Peyer's patch (tissue), 4 donors: Measurements from ENCODE around the gene DOCK10. TPM values are rescaled to one million over a fixed set of nuclear protein-coding genes. Genes with fewer than 3 reads are reported as not detected.

ENCODE experiments used
- DNase-seq, 3 donors: peaks; one replicate each; pipeline ENCODE4 v3.0.0-alpha.2; 2017 to 2019
- H3K27ac ChIP-seq, 4 donors: fragments of 200-600 bp; sonication (generic); one replicate each; pipeline ENCODE4 v1.5.1; 2016 to 2019
- H3K27me3 ChIP-seq, 2 donors: fragments of 200-600 bp; sonication (generic); one replicate each; pipeline ENCODE4 v1.5.1; 2019
- H3K36me3 ChIP-seq, 3 donors: fragments of 200-600 bp; sonication (generic); one replicate each; pipeline ENCODE4 v1.5.1; 2016 to 2019
- H3K4me1 ChIP-seq, 4 donors: fragments of 200-600 bp; sonication (generic); one replicate each; pipeline ENCODE4 v1.5.1; 2016 to 2019
- H3K4me3 ChIP-seq, 4 donors: fragments of 200-600 bp; sonication (generic); 1 replicate in 3 of 4; 2 replicates in 1 of 4; pipeline ENCODE4 v1.5.1; 2016 to 2019; ENCODE audit warnings: mild to moderate bottlenecking in 1 of 4
- H3K9me3 ChIP-seq, 4 donors: fragments of 200-600 bp; sonication (generic); one replicate each; pipeline ENCODE4 v1.5.1; 2016 to 2019; ENCODE audit warnings: mild to moderate bottlenecking in 1 of 4
- POLR2A ChIP-seq, 2 donors: fragments of 450-650 bp; IDR thresholded peaks; one replicate each; pipeline ENCODE4 v1.5.1; 2017; ENCODE audit warnings: antibody characterized with exemption in 2 of 2, mild to moderate bottlenecking in 2 of 2, moderate library complexity in 2 of 2
- total RNA-seq, 4 donors: library from RNA; depleted of rRNA; stranded (reverse); fragments of >200 nt; gene quantifications; one replicate each; pipeline ENCODE4 v1.1.0, GENCODE V29; 2016
- TF ChIP-seq, protein P1 (sequence below), 6 experiments: fragments of 450-650 bp in 4 of 6; fragments of 200-600 bp in 2 of 6; sonication (generic) in 1 of 6; IDR thresholded peaks; one replicate each; pipeline ENCODE4 v1.5.1; 2017 to 2019; ENCODE audit warnings: antibody characterized with exemption in 6 of 6, mild to moderate bottlenecking in 3 of 6, moderate library complexity in 1 of 6

DOCK10 gene
- total RNA-seq, 4 donors from 2014 or later, result 14.6 to 97.4 (median 23.5) TPM

DNA sequence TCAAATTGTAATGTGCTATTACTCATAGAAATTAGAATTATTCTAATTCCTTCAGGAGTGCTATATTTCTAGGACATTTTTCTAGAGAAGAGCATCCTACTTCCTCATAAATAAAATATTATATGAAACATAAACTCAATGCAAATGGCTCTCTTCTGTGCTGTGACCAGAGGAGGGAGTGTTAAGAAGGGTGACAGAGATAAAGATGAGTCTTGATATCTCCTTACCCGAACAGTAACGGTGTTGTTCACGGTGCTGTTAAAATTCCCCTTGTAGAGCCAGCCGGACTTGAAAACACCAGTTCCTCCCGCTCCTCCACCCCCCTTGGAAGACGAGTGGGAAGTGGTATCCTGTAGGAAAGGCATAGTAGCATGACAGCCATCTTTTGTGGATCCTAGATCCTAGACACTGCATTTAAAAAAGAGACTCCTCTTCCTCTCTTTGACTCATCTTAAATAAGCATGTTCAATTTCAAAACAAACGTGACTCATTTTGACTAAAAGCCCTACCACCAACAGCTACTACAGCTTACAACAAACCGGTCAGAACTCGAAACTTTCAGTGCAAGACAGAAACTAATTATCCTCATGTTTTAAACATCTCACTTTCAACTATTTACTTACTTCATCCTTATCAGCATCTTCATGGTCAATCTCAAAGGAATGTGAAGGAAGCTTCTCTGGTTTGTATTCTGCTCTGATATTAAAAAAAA lies 156.3 kb downstream of the DOCK10 start:
- TF ChIP-seq, protein P1, sequence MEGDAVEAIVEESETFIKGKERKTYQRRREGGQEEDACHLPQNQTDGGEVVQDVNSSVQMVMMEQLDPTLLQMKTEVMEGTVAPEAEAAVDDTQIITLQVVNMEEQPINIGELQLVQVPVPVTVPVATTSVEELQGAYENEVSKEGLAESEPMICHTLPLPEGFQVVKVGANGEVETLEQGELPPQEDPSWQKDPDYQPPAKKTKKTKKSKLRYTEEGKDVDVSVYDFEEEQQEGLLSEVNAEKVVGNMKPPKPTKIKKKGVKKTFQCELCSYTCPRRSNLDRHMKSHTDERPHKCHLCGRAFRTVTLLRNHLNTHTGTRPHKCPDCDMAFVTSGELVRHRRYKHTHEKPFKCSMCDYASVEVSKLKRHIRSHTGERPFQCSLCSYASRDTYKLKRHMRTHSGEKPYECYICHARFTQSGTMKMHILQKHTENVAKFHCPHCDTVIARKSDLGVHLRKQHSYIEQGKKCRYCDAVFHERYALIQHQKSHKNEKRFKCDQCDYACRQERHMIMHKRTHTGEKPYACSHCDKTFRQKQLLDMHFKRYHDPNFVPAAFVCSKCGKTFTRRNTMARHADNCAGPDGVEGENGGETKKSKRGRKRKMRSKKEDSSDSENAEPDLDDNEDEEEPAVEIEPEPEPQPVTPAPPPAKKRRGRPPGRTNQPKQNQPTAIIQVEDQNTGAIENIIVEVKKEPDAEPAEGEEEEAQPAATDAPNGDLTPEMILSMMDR (IDR thresholded peaks at IDR 0.05), result no peak
- TF ChIP-seq POLR2A (IDR thresholded peaks at IDR 0.05), result no peak
- H3K27ac ChIP-seq, result no peak overlapping the region
- no peaks in the 10 kb centered on the region for H3K36me3 ChIP-seq
- no peaks in the 10 kb centered on the region for H3K4me1 ChIP-seq
- no peak for DNase-seq
- H3K27me3 ChIP-seq, result no peaks in the 10 kb centered on the region
- no peaks in the 10 kb centered on the region for H3K9me3 ChIP-seq
- H3K4me3 ChIP-seq, result no peak overlapping the region

DNA sequence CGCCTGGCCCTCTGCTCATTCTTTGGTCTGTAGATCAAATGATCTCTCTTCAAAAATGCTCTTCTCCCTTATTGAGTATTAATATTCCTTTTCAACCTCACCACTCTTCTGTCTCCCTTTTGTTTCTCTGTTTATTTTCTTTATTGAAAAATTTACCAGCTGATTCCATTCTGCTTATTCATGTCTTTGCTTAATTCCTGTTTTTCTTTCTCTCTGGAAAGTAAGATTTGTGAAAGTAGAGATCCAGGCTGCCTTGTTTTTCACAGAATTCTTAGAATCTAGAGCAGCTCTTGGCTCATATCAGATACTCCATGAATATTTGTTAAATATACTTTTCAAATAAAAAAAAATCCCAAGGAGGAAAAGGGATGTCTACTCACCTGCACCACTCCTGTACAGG lies 157.0 kb downstream of the DOCK10 start:
- no peak overlapping the region for H3K4me3 ChIP-seq
- no peak for DNase-seq
- H3K27me3 ChIP-seq, result no peaks in the 10 kb centered on the region
- TF ChIP-seq, protein P1 (IDR thresholded peaks at IDR 0.05), result no peak
- H3K27ac ChIP-seq, result no peak overlapping the region
- no peaks in the 10 kb centered on the region for H3K9me3 ChIP-seq
- no peaks in the 10 kb centered on the region for H3K36me3 ChIP-seq
- H3K4me1 ChIP-seq, result no peaks in the 10 kb centered on the region

DNA sequence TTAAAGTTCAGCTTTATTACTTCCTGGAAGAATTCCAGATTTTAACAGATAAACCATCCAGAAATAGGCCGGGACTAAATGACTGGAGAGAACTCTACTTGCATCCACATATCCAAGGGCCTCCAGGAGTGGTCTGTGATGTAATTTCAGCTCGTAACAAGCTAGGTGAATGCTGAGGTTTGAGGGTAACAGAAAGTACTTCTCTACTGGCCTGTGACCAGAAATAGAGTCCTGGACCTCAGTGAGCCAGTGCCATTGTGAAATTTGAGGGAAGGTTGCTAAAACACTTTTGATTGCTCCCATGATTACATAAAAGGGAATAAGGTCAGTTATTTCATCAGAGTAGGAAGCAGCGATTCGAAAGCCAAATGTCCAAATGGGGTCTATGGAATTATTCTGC lies 158.1 kb downstream of the DOCK10 start:
- no peaks in the 10 kb centered on the region for H3K4me1 ChIP-seq
- no peak for TF ChIP-seq POLR2A (IDR thresholded peaks at IDR 0.05)
- TF ChIP-seq, protein P1 (IDR thresholded peaks at IDR 0.05), result no peak
- no peak for DNase-seq
- H3K9me3 ChIP-seq, result no peaks in the 10 kb centered on the region
- no peak overlapping the region for H3K4me3 ChIP-seq
- H3K27ac ChIP-seq, result no peak overlapping the region
- no peaks in the 10 kb centered on the region for H3K27me3 ChIP-seq
- no peaks in the 10 kb centered on the region for H3K36me3 ChIP-seq

DNA sequence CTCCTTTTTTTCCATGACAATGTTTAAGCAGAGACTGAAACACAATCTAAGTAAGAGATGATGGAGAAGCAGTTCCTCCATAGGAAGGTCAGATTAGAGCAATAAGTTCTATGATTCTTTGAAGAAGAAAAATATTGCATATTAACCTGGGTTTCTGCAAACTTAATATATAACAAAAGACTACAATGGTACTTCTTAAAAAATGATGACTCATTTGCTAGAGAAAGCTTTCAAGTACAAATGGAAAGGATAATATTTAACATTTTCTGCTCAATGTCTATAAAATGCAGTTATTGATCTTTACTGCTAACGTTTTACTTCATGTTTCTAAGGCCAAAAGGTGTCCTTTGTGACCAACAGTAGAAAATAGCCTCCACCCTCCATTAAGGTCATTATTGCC lies 158.6 kb downstream of the DOCK10 start:
- H3K27me3 ChIP-seq, result no peaks in the 10 kb centered on the region
- H3K27ac ChIP-seq, result no peak overlapping the region
- no peaks in the 10 kb centered on the region for H3K36me3 ChIP-seq

DNA sequence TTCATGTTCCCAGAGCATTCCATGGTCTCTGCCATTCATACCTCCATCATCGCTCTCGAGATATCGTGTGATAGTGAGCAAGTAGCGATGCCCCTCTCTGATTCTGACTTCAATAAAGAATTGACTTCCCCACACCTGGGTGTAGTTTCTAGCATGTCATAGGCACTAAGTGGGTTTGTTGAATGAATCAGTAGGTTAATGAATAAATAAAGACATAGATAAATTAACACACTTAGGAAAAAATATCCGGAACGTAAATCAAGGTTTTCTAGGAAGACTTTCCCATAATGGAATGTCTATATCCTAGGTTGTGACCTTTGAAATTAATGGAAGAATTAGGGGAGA lies 159.1 kb downstream of the DOCK10 start:
- Histone ChIP-seq H3K4me1 (no peaks in the 10 kb centered on the region), H3K27ac (no peak overlapping the region), H3K27me3 (no peaks in the 10 kb centered on the region), H3K9me3 (no peaks in the 10 kb centered on the region), H3K36me3 (no peaks in the 10 kb centered on the region), H3K4me3 (no peak overlapping the region)
- TF ChIP-seq POLR2A (IDR thresholded peaks at IDR 0.05), result no peak
- TF ChIP-seq, protein P1 (IDR thresholded peaks at IDR 0.05), result no peak
- DNase-seq, result no peak

More for the DNA sequence above, 158.6 kb downstream of the DOCK10 start:
- DNase-seq, result no peak
- TF ChIP-seq, protein P1 (IDR thresholded peaks at IDR 0.05), result no peak
- TF ChIP-seq POLR2A (IDR thresholded peaks at IDR 0.05), result no peak
- Histone ChIP-seq H3K4me3 (no peak overlapping the region), H3K4me1 (no peaks in the 10 kb centered on the region), H3K9me3 (no peaks in the 10 kb centered on the region)
